Neutrophil (primary cell): ENCODE data around the gene RAD1.

Experiments used
- H3K27ac ChIP-seq: fragments of 200-600 bp; sonication (generic); 2 replicates; pipeline ENCODE4 v1.5.1; 2016; ENCODE audit warnings: mild to moderate bottlenecking, moderate library complexity
- H3K27me3 ChIP-seq: fragments of 200-600 bp; sonication (generic); 2 replicates; pipeline ENCODE4 v1.6.0; 2016; ENCODE audit warnings: mild to moderate bottlenecking
- H3K36me3 ChIP-seq: fragments of 200-600 bp; sonication (generic); 2 replicates; pipeline ENCODE4 v1.5.1; 2017
- H3K4me1 ChIP-seq, 2 experiments: fragments of 200-600 bp in 1 of 2; sonication (generic) in 1 of 2; 1 replicate in 1 of 2; 2 replicates in 1 of 2; pipeline versions ENCODE4 v1.5.1 to v1.6.1; 2013 to 2016; ENCODE audit warnings: low read depth in 1 of 2, low read length in 1 of 2, mild to moderate bottlenecking in 1 of 2, moderate library complexity in 1 of 2; ENCODE audit not compliant: control insufficient read depth in 1 of 2, insufficient read depth in 1 of 2
- H3K4me3 ChIP-seq, 2 experiments: fragments of 200-600 bp in 1 of 2; sonication (generic) in 1 of 2; 1 replicate in 1 of 2; 2 replicates in 1 of 2; pipeline ENCODE4 v1.5.1; 2013 to 2016; ENCODE audit warnings: low read depth in 1 of 2, low read length in 1 of 2, mild to moderate bottlenecking in 1 of 2, moderate library complexity in 1 of 2
- H3K9me3 ChIP-seq: fragments of 200-600 bp; sonication (generic); 2 replicates; pipeline ENCODE4 v1.5.1; 2016
- TF ChIP-seq, protein P1 (sequence below): fragments of 200-600 bp; sonication (generic); IDR thresholded peaks from 2 replicates; pipeline ENCODE4 v1.5.1; 2016; ENCODE audit warnings: antibody characterized with exemption

Gene RAD1

GRCh38 chr5:34894716-34895115 lies 20.6 kb downstream of the RAD1 start:
- H3K4me1 ChIP-seq: no peaks in the 10 kb centered on the region
- H3K27me3 ChIP-seq: peaks cover 4% of the 10 kb centered on the region
- H3K27ac ChIP-seq: no peak overlapping the region
- H3K36me3 ChIP-seq: no peaks in the 10 kb centered on the region
- H3K9me3 ChIP-seq: no peaks in the 10 kb centered on the region
- no peak overlapping the region for H3K4me3 ChIP-seq
- TF ChIP-seq, protein P1, sequence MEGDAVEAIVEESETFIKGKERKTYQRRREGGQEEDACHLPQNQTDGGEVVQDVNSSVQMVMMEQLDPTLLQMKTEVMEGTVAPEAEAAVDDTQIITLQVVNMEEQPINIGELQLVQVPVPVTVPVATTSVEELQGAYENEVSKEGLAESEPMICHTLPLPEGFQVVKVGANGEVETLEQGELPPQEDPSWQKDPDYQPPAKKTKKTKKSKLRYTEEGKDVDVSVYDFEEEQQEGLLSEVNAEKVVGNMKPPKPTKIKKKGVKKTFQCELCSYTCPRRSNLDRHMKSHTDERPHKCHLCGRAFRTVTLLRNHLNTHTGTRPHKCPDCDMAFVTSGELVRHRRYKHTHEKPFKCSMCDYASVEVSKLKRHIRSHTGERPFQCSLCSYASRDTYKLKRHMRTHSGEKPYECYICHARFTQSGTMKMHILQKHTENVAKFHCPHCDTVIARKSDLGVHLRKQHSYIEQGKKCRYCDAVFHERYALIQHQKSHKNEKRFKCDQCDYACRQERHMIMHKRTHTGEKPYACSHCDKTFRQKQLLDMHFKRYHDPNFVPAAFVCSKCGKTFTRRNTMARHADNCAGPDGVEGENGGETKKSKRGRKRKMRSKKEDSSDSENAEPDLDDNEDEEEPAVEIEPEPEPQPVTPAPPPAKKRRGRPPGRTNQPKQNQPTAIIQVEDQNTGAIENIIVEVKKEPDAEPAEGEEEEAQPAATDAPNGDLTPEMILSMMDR: no peak

DNA sequence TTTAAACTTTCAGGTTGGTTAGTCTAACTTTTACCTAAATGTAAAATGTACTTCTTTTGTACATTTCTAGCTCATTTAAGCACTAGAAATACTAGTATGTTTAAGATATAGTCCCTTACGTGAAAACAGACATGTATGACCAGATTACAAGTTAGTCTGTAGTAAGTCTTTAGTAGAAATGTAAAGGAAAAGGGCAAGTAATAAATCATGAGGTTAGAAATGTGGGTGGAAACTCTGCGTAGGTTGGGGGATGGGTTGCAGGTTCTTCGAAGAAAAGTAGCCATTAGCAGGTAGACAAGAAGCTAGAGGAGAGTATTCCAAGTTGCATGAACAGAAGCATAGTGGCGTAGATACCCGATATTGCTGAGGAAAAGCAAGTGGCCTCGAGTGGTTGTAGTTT lies 22.9 kb downstream of the RAD1 start:
- Histone ChIP-seq H3K27me3 (peaks cover 4% of the 10 kb centered on the region), H3K36me3 (no peaks in the 10 kb centered on the region), H3K27ac (no peak overlapping the region), H3K4me3 (no peak overlapping the region), H3K9me3 (no peaks in the 10 kb centered on the region), H3K4me1 (no peaks in the 10 kb centered on the region)
- TF ChIP-seq, protein P1: no peak

- peaks cover 4% of the 10 kb centered on the region for H3K27me3 ChIP-seq
- H3K36me3 ChIP-seq: no peaks in the 10 kb centered on the region
- no peak overlapping the region for H3K4me3 ChIP-seq
- H3K9me3 ChIP-seq: no peaks in the 10 kb centered on the region
- H3K27ac ChIP-seq: no peak overlapping the region
- TF ChIP-seq, protein P1: no peak
- H3K4me1 ChIP-seq: no peaks in the 10 kb centered on the region
Measured at GRCh38 chr5:34891981-34892380, 23.3 kb downstream of the RAD1 start.

DNA sequence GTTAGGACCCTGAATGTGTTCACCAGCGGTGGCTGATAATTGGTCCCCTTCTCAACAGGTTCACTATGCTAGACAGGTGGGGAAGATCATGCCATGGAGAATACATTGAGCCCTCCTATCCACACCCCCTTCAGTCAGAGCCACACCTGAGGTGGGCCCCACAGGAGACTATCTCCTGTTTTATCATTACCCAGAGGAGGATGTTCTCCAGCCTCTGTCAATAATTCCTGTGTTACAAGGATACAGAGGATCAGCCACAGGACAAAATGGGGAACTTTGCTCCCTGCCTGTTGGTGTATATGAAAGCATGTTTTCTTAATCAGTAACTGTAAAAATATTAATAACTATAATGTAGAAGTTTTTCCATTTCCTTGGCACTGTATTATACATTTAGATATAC lies 25.9 kb downstream of the RAD1 start:
- no peaks in the 10 kb centered on the region for H3K9me3 ChIP-seq
- no peak overlapping the region for H3K27ac ChIP-seq
- TF ChIP-seq, protein P1: no peak
- no peaks in the 10 kb centered on the region for H3K4me1 ChIP-seq
- H3K27me3 ChIP-seq: peaks cover 4% of the 10 kb centered on the region
- H3K36me3 ChIP-seq: no peaks in the 10 kb centered on the region
- no peak overlapping the region for H3K4me3 ChIP-seq

GRCh38 chr5:34886392-34887119 lies 28.7 kb downstream of the RAD1 start:
- TF ChIP-seq, protein P1: no peak

More at GRCh38 chr5:34886392-34887119, 28.7 kb downstream of the RAD1 start:
- H3K27ac ChIP-seq: no peak overlapping the region
- no peaks in the 10 kb centered on the region for H3K4me1 ChIP-seq
- no peaks in the 10 kb centered on the region for H3K36me3 ChIP-seq
- no peaks in the 10 kb centered on the region for H3K9me3 ChIP-seq
- peaks cover under 1% of the 10 kb centered on the region for H3K27me3 ChIP-seq
- H3K4me3 ChIP-seq: no peak overlapping the region
